NCI-H460 (cell line): Measurements from ENCODE around the gene HLA-DOA. TPM values are rescaled to one million over a fixed set of nuclear protein-coding genes. Genes with fewer than 3 reads are reported as not detected.
A peak's percentile ranks its signal among the peaks of the same experiment; 100 is the strongest.

Source experiments
- DNase-seq: peaks from one replicate; pipeline ENCODE4 v3.0.0-alpha.2; 2016; ENCODE audit warnings: low read depth; ENCODE audit errors: extremely low read depth
- total RNA-seq: library from RNA; depleted of rRNA; stranded (reverse); fragments of >200 nt; shearing (Covaris generic); gene quantifications from 2 replicates; pipeline ENCODE4 v1.2.3, GENCODE V29; 2014

HLA-DOA gene
- total RNA-seq, 1 experiment from 2014 or later = not detected

DNA sequence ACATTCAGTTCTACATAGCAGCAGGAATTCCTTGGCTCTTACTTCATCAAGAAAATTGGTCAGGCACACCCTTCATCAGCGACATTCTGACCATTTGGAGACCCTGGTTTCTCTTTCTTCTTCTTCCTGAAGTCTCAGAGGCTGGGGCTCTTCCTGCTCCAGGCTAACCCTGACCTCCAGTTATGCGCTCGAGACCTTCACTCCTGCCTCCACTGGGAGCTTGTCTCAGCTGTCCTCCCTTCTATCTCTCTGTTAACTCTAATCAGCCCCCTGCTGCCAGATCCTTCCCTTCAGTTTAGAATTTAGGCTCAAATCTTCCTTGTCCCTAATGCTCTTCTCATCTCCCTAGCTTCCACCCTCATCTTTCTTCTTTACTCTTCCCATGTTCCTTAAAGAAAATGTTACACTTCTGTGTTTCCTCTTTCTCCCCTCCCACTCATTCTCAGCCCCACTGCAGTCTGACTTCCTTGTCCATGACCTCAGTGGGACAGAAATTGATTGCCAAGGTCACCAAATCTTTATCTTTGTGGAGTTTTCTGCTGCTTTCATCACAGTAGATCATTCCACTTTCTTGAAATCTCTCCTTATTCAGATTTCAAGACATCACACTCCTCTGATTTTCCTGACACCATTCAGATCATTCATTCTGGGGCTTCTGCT lies 8.4 kb upstream of the HLA-DOA start:
- no peak for DNase-seq

- DNase-seq = no peak
These were observed 7.6 kb upstream of the HLA-DOA start for GRCh38 chr6:33017018-33017417.

- no peak for DNase-seq
These were observed 6.4 kb upstream of the HLA-DOA start for GRCh38 chr6:33015798-33016197.

- DNase-seq = peak; percentile 49
These were observed 5.6 kb upstream of the HLA-DOA start for GRCh38 chr6:33014841-33015634.

DNA sequence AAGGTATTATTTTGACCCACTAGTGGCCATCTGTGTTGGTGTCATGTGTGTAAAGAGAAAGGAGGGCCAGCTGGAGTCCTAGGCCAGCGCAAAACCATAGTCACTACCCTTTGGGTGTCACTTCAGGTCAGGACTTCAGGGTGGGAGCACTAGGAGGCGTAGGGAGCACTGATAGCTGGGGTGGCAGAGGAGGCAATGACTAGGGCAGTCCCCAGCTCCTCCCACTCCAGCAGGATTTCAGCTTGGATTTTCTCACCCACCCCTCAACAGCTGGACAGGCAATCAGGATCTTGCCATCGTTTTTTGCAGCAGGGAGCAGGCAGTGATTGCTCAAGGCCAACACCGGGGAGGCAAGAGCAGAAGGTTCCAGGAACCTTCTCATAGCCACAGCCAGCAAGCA lies 4.2 kb upstream of the HLA-DOA start:
- DNase-seq = no peak

- DNase-seq = no peak
These were observed 965 bp upstream of the HLA-DOA start for GRCh38 chr6:33010356-33010755.

DNA sequence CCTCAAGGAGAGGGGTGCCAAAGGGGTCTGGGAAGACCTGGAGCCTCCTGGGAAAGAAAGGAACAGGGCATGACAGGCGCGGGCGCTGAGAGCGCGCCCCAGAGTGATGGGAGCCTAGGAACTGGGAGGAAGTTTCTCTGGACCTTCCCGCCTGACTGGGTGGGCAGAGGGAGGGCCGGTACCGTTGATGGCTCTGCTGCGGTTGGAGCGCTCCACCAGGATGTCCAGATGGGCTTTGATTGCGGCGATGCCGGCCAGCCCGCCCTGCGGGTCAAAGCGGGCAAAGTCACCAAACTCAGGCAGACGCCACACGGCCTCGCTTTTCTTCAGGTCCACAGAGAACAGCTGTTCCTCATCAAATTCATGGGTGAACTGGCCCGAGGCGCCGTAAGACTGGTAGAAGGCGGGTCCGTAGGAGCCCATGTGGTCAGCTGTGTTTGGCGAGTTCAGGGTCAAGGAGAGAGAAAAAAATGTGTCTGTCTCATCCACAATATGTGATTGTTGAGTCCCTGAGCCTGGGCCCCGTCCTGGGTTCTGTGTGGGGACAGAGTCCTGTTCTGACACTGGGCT lies 1.5 kb downstream of the HLA-DOA start:
- no peak for DNase-seq

DNA sequence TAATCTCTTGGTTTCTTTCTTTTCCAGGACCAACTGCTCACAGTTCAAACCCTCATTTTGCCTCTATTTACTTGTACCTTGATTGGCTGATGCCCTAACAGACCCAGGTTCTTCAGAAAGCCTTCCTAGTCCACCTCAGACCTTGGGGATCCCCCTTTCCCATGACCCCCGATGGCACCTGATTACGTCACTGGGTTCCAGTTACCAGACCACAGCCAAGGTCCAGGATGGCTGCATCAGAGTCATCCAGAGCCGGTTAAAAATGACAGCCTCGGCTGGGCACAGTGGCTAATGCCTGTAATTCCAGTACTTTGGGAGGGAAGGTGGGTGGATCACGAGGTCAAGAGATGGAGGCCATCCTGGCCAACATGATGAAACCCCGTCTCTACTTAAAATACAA lies 4.5 kb downstream of the HLA-DOA start:
- no peak for DNase-seq

DNA sequence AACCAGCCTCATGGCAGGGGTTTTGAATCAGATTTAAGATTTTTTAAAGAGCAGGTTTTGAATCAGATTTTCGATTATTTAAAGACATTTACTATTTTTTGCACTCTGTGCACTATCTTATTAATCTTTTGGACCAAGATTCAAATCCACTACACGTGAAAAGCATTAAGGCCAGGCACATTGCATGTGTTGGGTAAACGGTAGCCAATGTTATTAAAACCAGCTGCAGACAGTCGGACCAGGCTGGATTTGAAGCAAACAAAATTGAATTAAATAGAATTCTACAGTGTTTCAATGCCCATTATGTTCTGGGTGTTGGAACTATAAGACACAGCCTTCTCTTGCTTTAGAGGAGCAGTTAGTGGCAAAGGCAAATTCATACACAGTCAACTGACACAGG lies 7.7 kb downstream of the HLA-DOA start:
- no peak for DNase-seq

- no peak for DNase-seq
These were observed 9.3 kb downstream of the HLA-DOA start for GRCh38 chr6:33000055-33000454.

DNA sequence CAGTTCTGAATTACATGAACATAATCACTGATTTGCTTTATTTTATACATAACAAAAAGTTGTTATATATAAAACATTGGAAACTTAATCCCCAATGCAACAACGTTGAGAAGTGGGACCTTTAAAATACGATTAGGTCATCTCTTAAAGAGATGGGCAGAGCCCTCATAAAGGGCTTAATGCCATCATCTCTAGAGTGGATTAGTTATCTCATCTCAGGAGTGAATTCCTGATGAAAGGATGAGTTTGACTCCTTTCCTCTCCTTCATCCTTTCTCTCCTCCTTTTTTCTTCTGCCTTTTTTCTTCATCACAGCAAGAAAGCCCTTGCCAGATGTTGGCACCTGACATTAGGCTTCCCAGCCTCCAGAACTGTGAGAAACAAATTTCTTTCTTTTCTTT lies 13.9 kb downstream of the HLA-DOA start:
- DNase-seq = no peak

DNA sequence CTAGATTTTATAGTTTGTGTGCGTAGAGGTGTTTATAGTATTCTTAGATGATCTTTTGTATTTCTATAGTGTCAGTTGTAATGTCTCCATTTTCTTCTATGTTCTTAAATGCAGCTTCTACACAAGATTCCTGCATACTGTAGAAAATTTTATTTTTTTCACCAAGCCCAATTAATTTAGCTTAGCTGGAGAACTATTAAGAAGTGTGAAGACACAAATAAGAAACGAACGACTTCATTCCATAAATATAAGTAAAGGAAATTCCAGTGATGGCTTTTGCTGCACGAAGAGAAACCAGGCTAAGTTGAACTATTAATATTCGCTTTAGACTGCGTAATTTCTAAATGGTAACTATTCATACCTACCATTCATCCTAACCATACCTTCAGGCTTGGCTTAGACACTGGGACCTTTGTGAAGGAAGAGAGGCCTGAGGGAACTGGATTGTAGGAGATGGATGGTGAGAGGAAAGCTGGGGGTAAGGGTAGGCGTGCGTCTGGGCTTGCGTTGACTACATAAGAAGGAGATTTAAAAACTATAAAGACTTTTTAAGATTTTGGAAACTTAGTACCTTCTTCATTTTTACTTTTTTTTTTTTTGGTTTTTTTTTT lies 15.9 kb downstream of the HLA-DOA start:
- DNase-seq = no peak

GRCh38 chr6:32991972-32992371 lies 17.4 kb downstream of the HLA-DOA start:
- DNase-seq = no peak

- DNase-seq = no peak
These were observed 20.0 kb downstream of the HLA-DOA start for GRCh38 chr6:32989368-32989767.

GRCh38 chr6:32984622-32985389 lies 24.6 kb downstream of the HLA-DOA start:
- peak; percentile 79 for DNase-seq

- DNase-seq = no peak
These were observed 25.3 kb downstream of the HLA-DOA start for GRCh38 chr6:32983964-32984621.

DNA sequence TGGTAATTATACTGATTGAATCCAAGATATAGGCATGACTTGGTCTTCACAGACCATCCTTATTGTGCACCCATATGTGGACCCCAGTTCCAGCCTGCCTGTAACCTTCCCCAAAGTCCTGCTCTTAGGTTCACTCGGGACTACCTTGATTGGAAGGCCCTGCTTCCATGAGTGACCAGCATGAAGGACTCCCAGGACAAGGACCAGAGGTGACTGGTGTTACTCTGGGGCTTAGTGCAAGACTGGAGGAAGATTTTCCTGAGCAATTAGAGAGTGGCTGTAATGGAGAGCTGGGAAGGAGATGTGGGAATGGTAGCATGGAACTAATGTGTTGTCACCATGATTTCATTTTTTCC lies 25.9 kb downstream of the HLA-DOA start:
- no peak for DNase-seq

DNA sequence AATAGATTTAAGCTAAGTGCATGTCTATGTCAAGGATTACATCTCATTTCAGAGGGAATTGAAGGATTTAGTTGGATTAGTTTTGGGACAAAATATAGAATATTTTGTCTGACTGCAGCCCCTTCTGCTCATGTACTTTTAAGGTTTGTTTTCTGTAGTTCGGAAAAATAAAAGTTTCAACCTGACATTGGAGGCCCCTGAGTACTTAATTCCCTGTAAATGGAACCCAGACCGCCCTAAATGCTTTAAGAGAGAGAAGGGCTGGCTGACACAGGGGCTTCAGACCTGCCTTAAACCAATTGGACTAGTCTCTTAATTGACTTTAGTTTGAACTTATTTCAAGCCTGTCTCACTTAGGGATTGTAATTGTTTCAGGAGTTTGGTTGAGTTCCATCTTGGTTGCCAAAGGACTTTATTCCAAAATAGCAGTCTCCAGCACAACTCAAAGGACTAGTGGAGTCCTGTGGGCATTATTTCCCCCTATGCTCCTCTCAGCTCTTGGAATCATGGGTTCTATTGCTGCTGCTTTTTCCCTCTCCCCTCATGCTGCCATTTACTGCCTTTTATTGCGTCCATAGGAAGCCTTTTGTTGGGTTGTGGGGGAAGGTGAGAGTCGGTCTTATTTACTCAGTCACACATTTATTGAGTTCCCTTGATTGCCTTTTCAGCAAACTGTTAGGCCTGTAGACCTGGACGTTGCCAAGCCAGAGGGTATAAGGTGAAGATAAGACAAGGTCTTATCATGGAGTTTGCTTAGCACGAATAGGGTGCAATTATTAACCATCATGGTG lies 26.5 kb downstream of the HLA-DOA start:
- DNase-seq = no peak

GRCh38 chr6:32982084-32982701 lies 27.2 kb downstream of the HLA-DOA start:
- no peak for DNase-seq
